Astrocyte of the spinal cord (primary cell): ENCODE results near the gene UPP1.
"Not testable (repeated sequence)": the region's sequence is repeated elsewhere in the genome, so short reads cannot be mapped to it uniquely, and the experiment has no call there.

Experiments used
- DNase-seq: peaks from one replicate; pipeline ENCODE4 v3.0.0; 2011; ENCODE audit warnings: low read depth, low spot score
- H3K4me3 ChIP-seq: 2 replicates; pipeline ENCODE4 v1.5.1; 2011; ENCODE audit warnings: low read depth, mild to moderate bottlenecking, low read length, moderate library complexity
- CTCF ChIP-seq: IDR thresholded peaks from 2 replicates; pipeline ENCODE4 v1.5.1; 2012; ENCODE audit warnings: low read depth, mild to moderate bottlenecking, low read length, inconsistent platforms
- in situ Hi-C: cut with HindIII; loops from 2 replicates; pipeline ENCODE4 v1.10.0; 2017; ENCODE audit warnings: low sequenced_read_pairs

The UPP1 gene

GRCh38 chr7:48132792-48133191, 43.7 kb downstream of the UPP1 start:
- DNase-seq, result no peak
- in situ Hi-C loops, result no loop called here
- TF ChIP-seq CTCF, result no peak
- no peak overlapping the region for H3K4me3 ChIP-seq

GRCh38 chr7:48139459-48139858, 50.4 kb downstream of the UPP1 start:
- DNase-seq, result no peak
- in situ Hi-C loops, result no loop called here
- peak; percentile 33 for TF ChIP-seq CTCF
- H3K4me3 ChIP-seq, result no peak overlapping the region

- DNase-seq, result peak; percentile 10
- in situ Hi-C loops, result no loop called here
- H3K4me3 ChIP-seq, result no peak overlapping the region
- TF ChIP-seq CTCF, result no peak
Observed at GRCh38 chr7:48140001-48140681, 51.1 kb downstream of the UPP1 start.

DNA sequence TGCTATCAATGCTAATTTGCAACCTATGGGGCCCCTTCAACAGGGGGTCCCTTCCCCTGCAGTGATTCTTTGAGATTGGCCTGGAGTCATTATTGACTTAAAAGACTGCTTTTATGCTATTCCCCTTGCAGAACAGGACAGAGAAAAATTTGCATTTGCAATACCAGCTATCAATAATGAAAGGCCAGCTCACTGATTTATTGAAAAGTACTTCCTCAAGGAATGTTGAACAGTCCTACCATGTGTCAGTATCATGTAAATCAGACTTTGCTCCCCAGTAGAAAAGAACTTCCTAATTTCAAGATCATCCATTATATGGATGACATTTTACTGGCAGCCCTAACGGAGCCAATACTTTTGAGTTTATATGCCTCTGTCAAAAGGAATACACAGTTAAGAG, 52.5 kb downstream of the UPP1 start:
- no peak for TF ChIP-seq CTCF
- in situ Hi-C loops, result no loop called here
- H3K4me3 ChIP-seq, result no peak overlapping the region
- no peak for DNase-seq

GRCh38 chr7:48144291-48144768, 55.3 kb downstream of the UPP1 start:
- no peak overlapping the region for H3K4me3 ChIP-seq
- DNase-seq, result no peak
- TF ChIP-seq CTCF, result no peak
- in situ Hi-C loops, result no loop called here

DNA sequence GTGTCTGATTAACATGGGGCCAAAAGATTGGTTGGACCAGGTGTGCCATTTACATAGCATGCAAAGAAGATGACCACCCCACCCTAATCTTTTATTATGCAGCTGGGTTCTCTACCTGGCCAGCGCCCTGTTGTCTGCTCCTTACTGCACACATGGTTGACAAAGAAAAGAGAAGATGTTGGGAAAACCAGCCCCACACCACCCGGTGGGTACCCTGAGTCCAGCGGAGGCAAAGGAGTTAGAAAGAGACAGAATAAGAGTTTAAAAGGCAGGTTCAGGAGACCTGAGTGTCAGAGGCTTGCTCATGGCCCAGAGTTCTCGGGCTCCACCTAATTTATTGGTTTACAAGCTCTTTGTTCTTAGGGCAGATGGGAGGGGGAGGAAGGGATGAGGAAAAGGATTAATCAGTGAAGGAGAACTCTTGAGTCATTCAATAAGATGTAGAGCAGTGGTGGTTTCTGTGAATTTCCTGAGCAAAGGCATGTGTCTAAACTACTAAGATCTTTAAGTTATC, 58.1 kb downstream of the UPP1 start:
- no peak overlapping the region for H3K4me3 ChIP-seq
- no peak for TF ChIP-seq CTCF
- in situ Hi-C loops, result no loop called here
- no peak for DNase-seq

DNA sequence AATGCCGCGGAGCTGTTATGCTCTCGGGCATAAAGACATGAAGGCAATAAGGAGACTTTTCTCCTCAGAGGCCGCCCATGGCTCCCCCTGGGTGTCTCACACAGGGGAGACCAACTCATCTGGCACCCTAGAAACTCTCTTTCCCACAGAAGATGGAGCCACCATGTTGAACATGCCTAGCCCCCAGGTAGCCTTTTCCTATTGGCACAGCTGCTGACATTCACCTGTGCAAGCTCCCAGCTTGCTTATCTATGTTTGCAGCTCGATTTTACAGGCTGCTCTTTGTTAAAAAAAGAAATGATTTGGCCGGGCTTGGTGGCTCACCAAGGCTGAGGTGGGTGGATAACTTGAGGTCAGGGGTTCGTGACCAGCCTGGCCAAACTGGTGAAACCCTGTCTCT, 58.6 kb downstream of the UPP1 start:
- in situ Hi-C loops, DNase-seq: not testable (repeated sequence)

More for the DNA sequence above, 58.6 kb downstream of the UPP1 start:
- H3K4me3 ChIP-seq, result not testable (repeated sequence)
